Ovary (tissue), 3 donors: ENCODE data around the gene CFAP43.
A peak's percentile ranks its signal among the peaks of the same experiment; 100 is the strongest.

Source experiments
- CTCF ChIP-seq, 3 donors: fragments of 450-650 bp in 2 of 3; fragments of 200-600 bp in 1 of 3; IDR thresholded peaks; one replicate each; pipeline versions ENCODE4 v1.5.1 to v1.8.0; 2016 to 2022; ENCODE audit warnings: antibody characterized with exemption in 3 of 3, mild to moderate bottlenecking in 1 of 3
- POLR2A ChIP-seq: fragments of 450-650 bp; IDR thresholded peaks from one replicate; pipeline ENCODE4 v1.6.1; 2017; ENCODE audit warnings: antibody characterized with exemption, mild to moderate bottlenecking, moderate library complexity
- donor health status: DM: no; HTN: no; CAD: no.

DNA sequence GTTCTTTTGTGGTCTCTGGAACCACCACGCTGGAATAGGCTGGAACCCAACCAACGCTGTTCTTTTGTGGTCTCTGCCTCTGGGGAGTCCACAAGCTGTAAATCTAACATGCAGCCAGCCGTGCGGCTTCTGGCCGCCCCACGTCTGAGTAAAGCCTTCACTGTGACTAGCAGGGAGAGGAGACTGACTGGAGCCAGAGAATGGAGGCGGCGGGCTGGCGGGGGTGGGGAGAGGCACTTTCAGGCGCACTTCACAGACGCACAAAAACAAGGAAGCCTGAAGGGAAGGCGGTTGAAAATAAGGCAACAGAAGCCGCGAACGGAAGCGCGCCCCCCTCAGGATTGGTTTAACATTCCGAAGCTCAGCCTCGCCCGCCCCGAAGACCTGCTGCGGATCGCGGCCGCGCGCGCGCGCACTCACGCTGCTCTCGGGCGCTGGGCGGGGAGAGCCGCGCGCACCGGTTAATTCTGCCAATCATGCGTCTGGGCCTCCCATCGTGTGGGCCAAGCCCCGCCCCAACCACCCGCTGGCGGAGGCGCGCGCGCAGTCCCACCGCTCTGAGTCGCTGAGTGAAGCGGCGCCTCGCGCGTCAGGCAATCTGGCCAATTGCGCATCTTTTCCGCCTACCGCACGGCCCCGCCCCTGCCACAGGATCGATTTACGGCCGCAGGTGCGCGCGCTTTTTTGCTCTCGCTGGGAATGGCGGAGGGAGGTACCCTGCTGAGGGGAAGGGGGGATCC lies 110.5 kb downstream of the CFAP43 start, which contains the start of gene SFR1:
- TF ChIP-seq CTCF (IDR thresholded peaks at IDR 0.05) (peak; percentile 71 to 83 (median 79)), POLR2A (peak; percentile 79)
